PFSK-1 (cell line): ENCODE results near the gene RHOT2.

ENCODE experiments used
- POLR2AphosphoS5 ChIP-seq: IDR thresholded peaks from 2 replicates; pipeline ENCODE4 v1.6.1; 2012; ENCODE audit warnings: low read depth, mild to moderate bottlenecking, control low read depth, low read length, moderate library complexity
- REST ChIP-seq, 2 experiments: IDR thresholded peaks; 2 replicates each; pipeline versions ENCODE4 v1.6.1 to v1.8.0; 2011 to 2012; ENCODE audit warnings: low read depth in 2 of 2, low read length in 2 of 2, control low read depth in 1 of 2, inconsistent platforms in 1 of 2, mild to moderate bottlenecking in 1 of 2, moderate library complexity in 1 of 2; ENCODE audit not compliant: insufficient read depth in 1 of 2
- SIN3A ChIP-seq: IDR thresholded peaks from 2 replicates; pipeline ENCODE4 v1.6.1; 2012; ENCODE audit warnings: mild to moderate bottlenecking, low read length, moderate library complexity, borderline replicate concordance; ENCODE audit not compliant: insufficient read depth
- TAF1 ChIP-seq: IDR thresholded peaks from 2 replicates; pipeline ENCODE4 v1.6.1; 2012; ENCODE audit warnings: low read length, control low read depth, borderline replicate concordance; ENCODE audit not compliant: insufficient read depth

DNA sequence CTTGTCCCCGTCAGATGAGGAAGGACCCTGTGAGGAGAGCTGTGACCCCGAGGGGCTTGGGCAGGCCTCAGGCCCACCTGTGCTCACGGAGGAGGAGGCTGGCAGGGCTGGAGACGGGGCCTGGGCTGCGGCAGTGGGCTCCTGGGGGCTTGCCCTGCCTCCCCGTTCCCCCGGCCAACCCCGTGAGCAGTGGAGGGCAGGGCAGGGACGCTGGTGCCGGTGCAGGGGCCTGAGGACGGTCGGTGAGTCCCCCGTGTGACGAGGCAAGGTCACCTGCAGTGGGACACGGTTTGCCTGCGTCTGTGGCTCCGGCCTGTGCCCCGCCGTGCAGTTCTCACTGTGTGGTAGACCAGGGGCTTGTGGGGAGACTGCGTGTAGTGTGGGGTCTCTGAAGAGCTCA, 8.3 kb upstream of the RHOT2 start:
- TF ChIP-seq POLR2AphosphoS5 (no peak), REST (IDR thresholded peaks at IDR 0.05; ENCODE audit: insufficient read depth in 1 of 2, low read depth in 2 of 2, low read length in 2 of 2) (no peak), SIN3A (no peak), TAF1 (no peak)
